Measurements from ENCODE around the gene SMG5.

SMG5 gene

DNA sequence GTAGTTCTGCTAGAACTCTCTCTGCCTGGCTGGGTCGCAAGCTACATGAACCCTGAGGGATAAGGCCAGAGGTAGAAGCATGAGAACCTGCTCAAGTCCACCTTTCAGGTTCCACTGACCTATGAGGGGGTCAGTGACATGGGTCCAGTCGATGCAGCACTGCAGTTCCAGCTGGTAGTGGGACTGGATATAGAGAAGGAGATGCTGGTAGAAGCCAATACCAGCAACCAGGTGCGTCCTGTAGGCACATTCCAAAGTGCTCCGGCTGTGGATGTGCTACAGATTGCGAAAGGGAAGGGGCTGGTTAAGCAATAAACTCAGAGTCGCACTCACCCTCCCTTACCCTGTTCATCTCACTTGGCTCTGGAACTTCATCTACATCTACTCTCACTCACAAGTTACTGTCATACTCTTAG lies 5.7 kb downstream of the SMG5 start:
- DNase-seq, result no peak

- DNase-seq, result no peak
These were observed 6.1 kb downstream of the SMG5 start for GRCh38 chr1:156276532-156276931.

GRCh38 chr1:156270314-156270713 lies 12.3 kb downstream of the SMG5 start:
- no peak for DNase-seq

- DNase-seq, result no peak
These were observed 14.3 kb downstream of the SMG5 start for GRCh38 chr1:156268336-156268735.

DNA sequence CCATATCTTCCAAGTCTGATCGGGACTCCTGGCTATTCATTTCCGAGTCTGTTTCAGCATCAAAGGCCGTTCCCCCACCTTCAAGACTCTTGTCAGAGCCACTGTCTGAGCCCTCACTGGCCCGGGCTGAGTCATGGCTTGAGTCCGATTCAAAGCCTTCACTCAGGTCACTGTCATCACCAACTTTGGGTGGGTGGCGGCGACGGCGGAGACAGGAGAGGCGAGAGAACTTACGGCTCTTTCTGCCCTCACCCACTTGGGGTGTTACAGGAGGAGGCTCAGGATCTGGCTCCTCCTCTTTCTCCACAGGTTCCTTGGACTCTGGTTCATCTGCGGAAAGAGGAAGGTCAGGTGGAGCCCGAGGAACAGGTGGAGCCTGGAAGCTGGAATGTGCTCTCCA lies 16.6 kb downstream of the SMG5 start:
- DNase-seq, result no peak

GRCh38 chr1:156263288-156263655 lies 19.4 kb downstream of the SMG5 start:
- no peak for DNase-seq

- no peak for DNase-seq
These were observed 20.0 kb downstream of the SMG5 start for GRCh38 chr1:156262461-156263287.

DNA sequence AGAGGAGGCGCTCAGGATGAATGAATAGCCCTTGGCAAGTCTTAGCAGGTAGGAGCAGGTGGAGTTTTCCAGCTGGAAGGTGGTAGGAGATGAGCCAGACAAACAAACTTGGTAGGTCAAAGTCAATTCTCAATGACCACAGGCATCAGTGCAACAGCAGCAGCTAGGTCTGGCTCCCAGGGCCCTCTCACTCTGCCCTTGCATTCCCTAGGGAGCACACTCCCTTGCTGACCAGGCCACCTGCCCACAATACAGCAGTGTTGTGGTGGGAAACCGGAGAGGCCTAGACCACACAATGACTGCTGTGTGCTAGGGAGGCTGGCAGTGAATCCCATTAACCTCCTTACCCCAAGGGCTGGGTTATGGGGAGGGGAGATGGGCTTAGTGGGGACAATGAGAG lies 21.7 kb downstream of the SMG5 start:
- DNase-seq, result no peak

DNA sequence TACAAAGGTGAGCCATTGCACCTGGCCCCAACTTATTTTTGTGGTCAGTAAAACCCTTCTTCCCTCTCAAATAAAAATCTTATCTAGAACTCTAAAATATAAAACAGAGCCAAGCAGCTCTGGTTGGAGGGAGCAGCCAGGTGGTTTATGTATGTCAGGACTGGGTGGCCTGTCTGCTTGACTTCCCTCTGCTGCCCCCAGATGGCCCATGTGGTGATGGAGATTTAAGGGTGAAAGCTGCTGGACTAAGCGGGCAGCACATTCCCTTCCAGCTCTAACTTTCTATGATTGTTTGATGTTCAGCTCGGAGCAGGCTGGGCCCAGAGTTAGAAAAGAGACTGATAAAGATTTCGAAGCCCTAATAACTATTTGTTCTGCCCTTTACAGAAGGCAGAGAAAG lies 22.8 kb downstream of the SMG5 start:
- no peak for DNase-seq

DNA sequence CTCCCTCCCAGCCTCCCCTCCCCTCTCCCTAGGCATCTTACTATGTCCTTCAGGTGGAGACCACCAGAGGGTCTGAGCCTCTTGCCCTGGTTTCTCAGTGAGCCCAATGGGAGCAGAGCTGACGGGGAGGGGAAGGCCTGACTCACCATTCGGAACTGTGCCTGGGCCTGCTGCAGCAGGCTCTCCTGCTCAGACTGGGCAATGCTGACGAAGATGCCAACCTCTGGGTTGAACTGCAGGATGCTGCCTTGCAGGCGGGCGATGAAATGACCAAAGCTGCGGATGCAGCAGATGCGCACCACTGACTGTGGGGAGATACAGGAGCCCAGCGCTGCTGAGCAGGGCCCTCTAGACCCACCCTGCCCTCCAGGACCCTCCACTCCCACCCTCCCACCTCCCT lies 23.8 kb downstream of the SMG5 start:
- no peak for DNase-seq

DNA sequence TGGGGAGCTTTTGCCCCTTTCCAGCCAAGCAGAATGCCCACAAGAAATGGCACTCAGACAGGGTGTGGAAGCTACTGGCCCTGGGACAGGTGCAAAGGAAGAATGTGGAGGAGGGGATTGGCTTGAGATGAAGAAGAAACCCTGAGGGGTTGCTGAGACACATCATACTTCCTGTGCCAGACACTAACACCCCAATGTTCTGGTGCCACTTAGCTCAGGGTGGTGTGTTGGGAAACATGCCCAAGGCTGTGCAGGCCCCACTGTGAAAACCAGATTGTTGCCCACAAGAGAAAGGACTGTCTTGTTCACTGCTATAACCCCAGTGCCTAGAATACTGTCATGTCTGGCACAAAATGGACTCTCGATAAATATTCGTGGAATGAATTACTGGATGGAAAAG lies 24.9 kb downstream of the SMG5 start:
- DNase-seq, result no peak

DNA sequence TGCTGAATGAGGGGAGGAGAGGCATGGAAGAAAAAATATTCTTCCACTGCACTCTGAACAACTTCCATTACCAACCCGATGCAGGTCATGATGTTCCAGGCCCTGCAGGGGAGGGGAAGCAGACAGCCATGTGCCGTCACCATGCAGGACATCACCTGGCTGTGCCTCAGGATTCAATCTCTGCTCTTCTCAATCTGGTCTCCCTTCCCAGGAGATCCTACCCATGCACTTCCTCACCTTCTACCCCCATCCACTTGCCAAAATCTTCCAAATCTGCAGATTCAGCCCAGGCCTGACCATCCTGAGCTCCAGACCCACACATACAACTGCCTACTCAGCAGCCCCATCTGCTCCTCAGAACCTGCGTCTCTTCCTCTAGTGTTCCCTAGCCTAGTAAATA lies 29.0 kb downstream of the SMG5 start:
- DNase-seq, result no peak

DNA sequence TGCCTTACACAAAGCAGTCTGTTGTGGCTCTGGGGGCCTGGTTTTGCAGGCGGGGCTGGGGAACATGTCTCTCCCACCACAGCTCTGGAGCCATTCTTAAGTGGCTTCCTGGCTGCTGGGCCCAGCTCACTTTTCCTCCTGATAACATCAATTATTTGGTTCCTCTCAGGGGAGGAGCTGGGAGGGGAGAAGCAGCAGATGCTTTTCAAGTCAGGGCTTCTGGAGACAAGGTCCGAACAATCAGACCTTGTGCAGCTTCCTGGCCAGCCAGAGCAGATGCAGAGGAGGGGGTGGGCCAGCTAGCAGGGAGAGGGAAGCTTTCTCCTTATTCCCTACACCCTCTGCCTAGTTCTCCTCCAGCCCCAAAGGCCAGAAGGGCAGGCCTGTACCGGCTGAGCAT lies 31.1 kb downstream of the SMG5 start:
- DNase-seq, result no peak

DNA sequence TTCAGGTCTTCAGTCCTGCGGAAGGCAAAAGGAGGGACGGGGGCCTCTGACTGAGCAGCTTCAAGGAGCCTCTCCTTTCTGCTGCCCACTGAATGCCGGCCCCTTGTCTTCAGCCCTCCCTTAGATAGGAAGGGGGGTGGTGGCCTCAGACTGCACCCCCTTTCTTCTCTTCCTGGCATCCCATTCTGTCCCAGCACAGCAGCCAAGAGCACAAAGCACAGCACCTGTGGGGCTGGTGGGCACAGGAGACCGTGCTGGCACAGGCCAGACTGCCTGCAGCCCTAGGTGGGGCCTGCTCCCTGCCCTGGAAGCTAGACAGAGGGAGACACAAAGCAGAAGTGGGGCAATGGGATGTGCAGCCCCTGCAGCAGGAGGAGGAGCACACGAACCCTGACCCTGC lies 33.0 kb downstream of the SMG5 start:
- no peak for DNase-seq

DNA sequence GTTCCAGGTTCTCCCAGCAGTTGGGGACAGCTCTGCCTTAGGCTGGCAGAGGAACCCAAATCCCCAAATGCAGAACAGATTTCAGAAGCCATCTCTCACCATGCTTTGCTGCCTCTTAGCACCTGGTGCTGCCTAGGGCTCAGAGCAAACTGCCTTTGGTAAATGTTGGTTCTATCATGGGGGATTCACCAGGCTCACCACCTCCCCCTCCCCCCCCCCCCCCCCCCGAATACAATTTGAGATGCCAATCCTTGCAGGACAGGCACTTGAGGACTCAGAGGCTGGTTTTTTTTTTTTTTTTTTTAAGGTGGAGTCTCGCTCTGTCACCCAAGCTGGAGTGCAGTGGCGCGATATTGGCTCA lies 34.3 kb downstream of the SMG5 start:
- DNase-seq, result no peak

DNA sequence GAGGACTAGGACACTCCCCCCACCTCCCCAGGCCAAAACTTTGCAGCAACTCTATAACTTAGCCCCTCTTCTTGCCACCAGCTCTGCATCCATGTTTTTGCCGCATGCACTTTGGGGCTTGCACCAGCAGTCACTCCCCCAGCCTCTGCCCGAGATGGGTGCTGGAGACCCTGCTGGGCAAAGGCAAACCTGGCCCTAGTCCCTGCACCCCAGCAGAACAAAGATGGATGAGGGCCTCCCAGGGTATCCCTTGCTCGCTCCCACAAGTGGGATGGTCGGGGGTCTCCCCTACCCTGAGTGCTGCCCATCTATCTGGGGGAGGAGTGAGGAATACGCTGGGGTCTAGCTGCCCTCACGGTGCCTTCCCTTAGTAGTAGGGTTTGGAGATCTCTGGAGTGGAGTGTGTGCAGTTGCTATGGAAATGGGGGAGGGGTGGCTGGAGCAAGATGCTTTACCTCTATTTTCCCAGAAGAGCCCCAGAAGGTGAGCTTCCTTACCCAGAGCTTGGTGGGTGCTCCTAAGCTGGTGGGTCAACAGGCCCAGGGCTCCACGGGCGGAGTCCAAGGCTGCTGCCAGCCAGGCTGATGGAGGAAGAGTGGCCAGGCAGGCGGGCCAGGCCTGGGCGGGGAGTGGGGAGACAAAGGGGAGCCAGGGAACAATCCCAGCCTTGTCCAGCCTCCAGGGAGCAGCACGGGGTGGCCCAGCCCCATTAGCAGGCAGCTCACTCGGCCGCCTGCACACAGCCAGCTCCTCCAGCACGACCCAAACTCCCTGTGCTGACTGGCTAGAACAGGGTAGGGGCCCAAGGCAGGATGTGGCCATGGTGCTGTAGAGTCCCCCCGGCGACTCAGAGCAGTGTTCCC lies 34.9 kb downstream of the SMG5 start, which contains the start of gene PAQR6:
Gene PAQR6 (minus strand): TSS at position 597 of the 863 bp plus-strand sequence. CDS start 1,325 bp downstream, outside the sequence.
- DNase-seq, result no peak

- DNase-seq, result no peak
These were observed 35.7 kb downstream of the SMG5 start for GRCh38 chr1:156246781-156247459.

- DNase-seq, result no peak
These were observed 36.3 kb downstream of the SMG5 start for GRCh38 chr1:156246241-156246780.

GRCh38 chr1:156245451-156246232 lies 37.0 kb downstream of the SMG5 start:
- DNase-seq, result no peak

DNA sequence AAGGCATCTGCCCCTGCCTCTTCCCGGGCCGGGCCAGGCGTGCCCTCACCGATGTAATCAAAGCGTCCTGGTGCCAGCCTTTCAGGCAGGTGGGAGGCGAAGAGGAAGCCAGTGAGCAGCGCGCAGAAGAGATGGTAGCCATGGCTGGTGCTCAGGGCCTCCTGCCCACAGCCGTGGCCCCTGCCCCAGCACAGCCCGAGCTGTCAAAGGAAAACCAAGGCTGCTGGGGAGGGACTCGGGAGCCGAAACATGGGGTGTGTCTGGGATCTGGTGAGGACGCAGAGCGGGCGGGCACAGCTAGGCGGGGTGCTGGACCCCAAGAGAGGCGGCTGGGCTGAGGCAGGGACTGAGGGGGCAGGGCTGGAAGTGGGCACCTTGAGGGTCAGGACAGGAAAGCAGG lies 37.9 kb downstream of the SMG5 start:
- DNase-seq, result no peak

- no peak for DNase-seq
These were observed 38.5 kb downstream of the SMG5 start for GRCh38 chr1:156244126-156244525.

DNA sequence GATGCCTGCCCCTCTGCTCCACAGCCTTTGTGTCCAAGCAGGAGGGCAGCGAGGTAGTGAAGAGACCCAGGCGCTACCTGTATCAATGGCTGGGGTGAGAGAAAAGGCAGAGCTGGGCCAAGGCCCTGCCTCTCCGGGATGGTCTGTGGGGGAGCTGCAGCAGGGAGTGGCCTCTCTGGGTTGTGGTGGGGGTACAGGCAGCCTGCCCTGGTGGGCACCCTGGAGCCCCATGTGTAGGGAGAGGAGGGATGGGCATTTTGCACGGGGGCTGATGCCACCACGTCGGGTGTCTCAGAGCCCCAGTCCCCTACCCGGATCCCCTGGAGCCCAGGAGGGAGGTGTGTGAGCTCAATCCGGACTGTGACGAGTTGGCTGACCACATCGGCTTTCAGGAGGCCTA lies 39.9 kb downstream of the SMG5 start:
- DNase-seq, result no peak

GRCh38 chr1:156241926-156242325 lies 40.7 kb downstream of the SMG5 start, which contains the start of gene BGLAP:
BGLAP (plus strand) TSS chr1:156242184; CDS start chr1:156242232, 48 bp downstream.
- no peak for DNase-seq
